Stimulated activated CD4-positive, alpha-beta T cell treated with anti-CD3 and anti-CD28 coated beads, Interleukin-12 subunit alpha, Interleukin-12 subunit beta, amount 100 ng/mL, for 4 hours (primary cell): Measurements from ENCODE around the gene DGKI.

Source experiments
- DNase-seq: peaks from one replicate; pipeline ENCODE4 v3.0.0-alpha.2; 2020

Gene DGKI

DNA sequence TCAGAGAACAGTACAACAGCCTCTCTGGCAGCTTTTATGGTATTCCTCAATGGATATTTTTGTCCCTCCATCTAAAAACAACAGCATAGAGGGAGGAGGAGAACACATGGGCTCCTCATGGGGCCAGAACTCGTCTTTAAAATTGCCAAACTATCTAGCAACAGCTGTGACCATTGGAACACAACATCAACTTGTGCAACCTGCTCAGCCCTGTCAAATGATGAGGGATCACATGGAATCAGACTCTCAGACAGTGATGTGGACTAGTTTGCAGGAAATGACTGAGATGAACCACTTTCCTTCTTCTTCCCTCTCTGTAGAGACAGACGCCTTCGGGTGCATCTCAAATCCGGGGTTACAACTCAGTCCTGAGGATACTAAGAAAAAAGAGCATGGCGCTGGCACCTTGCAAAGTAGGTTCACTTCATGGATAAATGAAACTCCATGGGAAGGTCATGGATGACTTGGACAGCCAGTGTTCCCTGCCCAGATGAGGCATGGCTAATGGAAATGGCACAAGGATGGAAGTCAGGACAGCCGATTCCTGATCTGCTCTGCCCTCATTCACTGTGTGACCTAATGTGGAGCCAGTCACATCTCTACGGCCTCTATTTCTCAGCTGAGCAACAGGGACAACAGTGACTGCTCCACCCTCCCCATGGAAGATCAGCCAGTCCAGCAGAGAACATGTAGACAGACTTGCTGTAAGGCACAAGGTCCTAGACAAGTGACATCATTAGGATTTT is 24.6 kb upstream of the DGKI start:
- DNase-seq: no peak

DNA sequence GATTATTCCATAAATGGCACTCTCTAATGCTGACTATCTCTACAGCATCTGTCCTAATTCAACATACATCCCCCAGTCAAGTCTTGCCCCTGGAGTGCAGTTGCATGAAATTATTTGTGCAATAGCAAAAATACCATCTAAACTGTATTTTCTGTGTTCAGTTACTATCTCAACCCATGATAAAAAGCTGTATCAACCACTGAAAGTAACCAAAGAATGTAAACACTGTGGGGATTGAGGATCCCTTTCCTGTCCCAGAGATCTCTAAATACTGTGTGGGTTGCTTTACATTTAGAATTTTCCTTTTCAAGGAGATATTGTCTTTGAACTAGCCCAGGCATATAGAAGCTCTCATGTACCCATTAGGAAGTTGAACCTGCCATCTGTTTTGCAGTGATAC is 23.9 kb upstream of the DGKI start:
- DNase-seq: no peak

DNA sequence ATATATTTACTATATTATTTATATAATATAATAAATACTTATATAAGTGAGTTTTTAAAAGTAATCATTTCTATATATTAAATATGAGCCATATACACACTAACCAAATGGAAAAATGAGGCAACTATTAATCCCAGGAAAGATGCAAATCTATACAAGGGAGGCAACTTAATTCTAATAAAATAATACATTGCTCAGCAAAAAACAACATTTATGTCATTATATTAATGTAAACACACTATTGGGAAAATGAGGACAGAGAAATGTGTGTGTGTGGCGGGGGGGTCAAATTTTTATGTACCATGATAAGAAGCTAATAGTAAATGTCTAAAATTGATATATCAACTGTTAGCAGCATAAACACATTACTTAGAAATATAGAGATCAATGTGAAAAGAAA is 23.3 kb upstream of the DGKI start:
- no peak for DNase-seq

DNA sequence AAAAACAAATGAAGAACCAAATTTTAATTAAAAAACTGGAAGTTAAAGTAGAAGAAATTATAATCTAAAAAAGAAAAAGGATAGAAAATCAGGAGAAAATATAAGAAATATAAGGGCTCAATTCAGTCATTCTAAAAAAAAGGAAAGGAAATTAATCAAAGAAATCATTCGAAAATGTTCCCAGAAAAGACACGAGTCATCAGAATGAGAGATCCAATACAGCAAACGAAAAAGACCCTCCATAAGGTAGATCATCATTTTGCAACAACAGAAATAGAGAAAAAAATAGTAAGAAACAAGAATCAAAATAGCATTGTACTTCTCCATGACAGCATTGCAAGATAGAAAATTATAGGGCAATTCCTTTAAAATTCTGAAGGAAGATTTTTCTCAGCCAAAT is 22.5 kb upstream of the DGKI start:
- DNase-seq: no peak

DNA sequence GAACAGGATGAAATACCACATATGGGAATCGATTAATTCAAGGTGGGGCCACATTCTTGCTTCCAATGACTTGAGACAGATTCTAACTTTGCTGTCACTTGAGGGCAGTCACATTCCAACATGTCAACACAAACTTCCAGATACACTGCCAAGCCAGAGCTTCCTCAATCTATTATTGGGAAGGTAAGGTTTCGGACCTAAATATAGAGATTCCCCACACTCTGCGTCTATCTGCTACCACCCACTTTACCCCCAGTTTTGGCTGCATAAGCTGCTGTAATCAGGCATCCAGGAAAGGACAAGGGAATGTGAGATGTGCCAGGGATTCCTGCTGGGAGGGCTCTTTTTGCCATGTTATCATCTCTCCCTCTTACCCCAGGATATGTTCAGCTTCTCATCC is 20.5 kb upstream of the DGKI start:
- DNase-seq: no peak

DNA sequence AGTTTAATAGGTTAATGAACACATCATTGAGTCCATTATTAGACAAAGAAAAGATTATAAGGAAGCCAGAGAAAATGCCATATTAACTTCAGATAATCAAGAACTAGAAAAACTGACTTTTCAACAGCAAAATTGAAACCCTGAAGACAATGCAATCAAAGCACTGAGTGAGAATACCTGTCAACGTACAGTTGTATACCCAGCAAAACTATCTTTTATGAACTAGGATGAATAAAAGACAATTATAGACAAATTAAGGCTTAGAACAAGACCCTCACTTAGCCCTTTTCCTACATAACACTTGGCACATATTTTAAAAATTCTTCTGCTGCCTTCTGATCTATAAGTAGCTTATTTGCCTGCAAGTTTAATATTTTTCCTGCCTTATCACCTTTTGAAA is 19.0 kb upstream of the DGKI start:
- DNase-seq: no peak

DNA sequence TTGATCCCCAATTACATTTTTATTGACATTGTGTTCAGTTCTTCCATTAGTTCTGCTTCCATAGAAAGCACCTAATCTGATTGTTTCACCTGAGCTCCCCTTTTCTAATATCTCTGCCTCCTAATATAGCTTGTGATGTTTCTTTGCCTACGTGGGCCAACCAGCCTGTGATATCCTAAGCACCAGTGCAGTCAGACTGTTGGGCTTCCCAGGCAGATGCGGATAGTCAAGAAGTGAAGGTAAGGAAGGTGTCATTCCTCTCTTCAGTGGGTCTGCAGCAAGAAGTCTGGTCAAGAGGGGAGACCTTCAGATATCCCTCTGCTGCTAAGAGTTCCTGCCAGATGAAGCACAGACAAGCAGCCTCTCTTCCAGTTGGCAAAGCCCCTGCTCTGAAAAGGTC is 16.2 kb upstream of the DGKI start:
- DNase-seq: no peak

DNA sequence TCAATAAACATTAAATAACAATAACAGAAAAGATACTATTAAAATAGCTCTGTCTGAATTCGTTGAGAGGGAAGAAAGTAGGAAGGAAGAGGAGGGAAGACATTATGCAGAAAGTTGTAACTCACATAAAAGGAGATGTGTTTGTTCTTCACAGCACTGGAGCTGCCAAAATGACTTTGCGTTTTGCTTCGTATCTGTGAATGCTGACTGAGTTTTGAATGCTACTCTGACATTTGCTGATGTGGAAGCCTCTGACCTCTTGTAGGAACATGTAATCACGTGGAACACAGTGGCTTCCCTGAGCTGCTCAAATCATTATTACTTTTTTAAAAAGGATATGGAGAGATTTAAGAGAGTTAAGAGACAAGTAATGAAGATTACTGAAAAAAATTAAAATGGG is 15.6 kb upstream of the DGKI start:
- DNase-seq: no peak

DNA sequence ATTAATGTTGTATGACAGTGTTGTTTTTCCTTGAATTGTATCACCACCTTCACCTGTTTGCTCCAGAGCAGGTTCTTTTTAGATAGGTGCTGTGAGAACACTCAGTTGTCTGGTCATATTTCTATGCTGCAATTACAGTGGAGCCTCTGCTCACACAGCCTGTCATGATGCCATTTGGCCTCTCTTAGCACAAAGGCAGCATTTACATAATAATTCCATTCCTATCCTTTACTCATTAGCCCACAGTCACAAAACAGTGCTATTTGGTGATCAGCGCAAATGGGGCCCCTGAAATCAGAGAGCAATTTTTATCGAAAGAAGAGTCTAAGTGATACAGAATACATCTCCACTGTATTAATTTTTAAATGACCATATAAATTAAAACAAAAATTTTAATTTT is 13.8 kb upstream of the DGKI start:
- DNase-seq: no peak

DNA sequence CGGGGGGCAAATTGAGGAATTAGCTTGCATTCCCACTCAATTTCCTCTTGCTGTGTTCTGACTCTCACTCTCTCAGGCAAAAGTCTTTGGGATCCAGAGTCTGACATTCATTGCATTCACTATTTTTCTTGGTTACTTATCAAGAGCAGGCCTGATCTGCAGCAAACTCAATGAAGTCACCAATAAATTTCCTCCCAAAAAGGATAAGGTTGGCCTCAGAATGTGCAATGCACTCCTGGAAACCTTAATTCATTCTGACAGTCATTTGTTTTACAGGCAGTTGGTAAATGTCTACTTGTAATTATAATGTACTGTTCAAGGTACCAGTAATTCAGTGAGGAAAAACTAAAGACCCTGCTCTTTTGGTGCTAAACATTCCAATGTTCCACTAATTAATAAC is 6.3 kb upstream of the DGKI start:
- DNase-seq: no peak

DNA sequence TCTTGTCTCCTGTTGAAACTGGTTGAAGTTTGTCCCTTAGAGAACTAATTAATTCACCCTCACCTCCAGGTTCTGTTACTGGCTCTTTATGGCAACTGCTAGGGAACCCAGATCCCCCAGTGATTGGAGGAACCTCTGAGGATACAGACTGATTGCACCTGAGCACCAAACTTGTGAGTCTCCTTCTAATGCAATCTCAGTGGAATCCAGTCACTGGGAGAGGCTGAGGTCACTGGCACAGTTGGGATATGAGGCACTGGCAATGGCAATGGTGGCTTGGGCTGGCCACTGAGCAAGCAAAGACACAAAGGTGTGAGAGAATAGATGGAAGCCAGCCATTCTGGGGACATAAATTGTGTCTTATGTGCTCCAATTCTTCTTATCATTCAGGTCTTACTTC is 5.3 kb upstream of the DGKI start:
- no peak for DNase-seq

DNA sequence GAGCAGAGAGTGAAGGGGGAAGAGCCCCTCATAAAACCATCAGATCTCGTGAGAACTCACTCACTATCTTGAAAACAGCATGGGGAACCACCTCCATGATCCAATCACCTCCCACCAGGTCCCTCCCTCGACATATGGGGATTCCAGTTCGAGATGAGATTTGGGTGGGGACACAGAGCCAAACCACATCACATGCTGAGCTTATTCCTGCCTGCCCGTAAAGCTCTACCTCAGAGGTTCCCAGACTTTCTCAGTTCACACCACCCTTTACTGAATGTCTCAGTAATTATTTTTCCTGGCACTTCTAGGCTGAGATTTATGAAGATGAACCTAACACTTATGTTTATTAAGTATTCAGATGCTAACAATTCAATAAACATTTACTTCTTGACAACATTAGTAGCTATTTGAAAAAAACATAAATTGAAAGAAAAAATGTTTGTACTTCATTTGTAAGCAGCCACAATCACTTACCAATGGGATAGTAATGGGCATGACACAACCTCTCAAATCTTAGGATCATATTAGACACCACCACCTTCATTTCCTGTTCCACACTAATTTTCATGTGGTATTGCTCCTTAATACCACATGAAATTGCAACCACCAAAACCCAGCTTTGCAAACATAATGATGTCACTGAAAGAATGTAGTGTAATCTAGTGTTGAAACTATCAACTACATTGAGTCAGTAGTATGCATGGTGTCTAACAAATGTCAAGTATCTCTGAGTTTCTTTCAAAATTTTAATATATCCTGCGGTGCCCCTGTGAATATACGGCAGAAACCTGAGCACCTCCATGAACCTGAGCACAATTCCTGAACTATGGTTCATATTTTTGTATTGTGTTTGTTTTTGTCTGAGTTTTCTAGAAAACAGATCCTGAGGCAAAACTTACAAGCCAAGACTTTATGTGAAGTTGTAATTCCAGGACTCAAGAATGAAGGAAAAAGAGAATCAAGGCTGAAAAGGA is 4.5 kb upstream of the DGKI start:
- no peak for DNase-seq

DNA sequence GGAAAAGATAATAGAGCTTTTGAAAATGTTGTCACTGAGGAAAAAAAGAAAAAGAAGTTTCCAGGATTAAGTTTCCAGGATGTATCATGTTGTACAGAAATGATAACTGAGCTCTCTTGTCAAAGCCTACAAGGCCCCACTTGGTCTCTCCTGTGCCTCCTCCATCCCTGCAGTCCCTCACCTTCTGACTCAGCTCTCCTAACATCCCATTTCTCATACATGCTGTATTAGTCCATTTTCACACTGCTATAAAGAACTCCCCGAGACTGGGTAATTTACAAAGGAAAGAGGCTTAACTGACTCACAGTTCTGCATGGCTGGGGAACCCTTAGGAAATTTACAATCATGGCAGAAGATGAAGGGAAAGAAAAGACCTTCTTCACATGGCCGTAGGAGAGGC is 3.8 kb upstream of the DGKI start:
- no peak for DNase-seq

DNA sequence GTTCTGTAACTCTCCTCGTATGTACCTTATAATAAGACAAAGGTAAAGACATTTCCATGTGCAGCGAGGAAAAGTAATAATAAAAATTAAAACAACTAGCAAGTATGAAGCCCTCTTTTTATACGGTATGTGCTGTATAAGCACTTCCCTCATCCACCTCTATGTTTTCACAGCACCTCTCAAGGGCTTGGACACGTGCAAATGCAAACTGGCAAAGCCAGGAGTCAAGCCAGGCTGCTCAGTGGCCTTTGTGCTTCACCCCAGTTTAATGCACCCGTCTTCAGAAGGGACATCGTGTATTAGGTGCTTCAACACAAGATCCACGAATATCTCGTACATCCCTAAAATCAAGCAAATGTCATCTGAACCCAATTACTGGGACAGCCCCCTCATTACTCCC is 1.3 kb upstream of the DGKI start:
- DNase-seq: no peak

DNA sequence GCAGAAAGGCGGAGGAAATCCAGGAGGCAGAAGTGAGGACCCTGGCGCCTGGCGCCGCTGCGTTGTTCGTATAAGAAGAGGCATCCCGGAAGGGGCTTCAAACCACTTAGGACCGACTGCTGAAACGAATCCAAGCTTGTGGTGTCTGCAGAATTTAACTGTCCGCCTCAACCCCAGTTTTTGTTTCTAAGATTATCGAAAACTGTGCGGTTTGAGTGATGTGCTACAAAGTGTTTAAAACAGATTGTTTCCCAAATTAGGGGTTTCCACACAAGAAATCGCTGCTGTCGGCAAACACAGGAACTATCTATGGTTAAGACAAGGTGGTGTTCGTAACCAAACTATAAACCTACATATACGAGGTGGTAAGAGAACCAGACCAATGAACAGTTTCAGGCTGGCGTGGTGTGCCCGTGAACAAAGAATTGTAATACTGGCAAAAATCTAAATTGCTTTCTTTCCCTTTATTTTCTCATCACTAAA is 835 bp upstream of the DGKI start:
- no peak for DNase-seq

DNA sequence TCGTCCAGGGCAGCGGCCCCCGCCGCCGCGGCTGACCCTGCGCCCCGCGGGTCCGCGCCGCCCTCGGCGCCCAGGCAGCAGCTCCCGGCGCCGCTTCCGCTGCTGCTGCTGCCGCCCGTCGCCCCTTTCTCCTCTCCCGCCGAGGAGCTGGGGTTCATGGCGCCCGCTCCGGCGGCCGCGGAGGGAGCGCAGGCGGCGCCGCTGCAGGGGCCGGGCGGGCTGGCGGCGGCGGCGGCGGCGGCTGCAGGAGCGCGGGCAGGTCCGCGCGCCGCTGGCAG is 286 bp downstream of the DGKI start:
- peak; percentile 1 for DNase-seq

DNA sequence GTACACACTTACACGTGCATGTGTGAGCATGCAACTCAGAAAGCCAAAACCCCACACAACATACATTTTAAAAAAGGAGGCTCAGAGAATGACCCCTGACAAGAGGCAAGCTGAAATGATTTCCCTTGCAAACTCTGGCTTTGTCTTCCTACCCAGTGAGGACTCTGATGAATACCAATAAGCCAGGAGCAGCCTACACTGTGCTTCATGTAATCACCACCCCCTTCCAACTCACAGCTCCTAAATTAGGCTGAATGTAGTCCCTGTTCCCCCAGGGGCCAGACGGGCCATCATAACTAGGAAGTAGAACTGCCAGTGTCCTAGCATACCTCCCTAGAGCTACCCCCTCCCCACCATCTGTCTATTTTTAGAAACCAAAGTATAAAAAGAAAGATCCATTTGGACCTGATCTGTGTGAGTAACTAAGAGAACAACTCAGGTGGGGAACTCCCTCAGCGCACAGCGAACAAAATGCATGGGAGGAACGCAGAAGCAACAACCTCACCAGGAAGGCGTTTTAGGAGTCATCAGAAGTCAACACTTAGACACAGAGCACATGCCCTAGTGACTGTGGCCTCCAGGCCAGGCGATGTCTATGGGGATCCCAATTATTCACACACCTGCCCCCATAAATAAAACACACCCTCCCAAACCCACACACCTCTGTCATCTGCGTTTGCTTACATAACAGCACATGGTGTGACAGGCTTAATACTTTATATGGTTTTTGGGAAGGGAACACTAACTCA is 1.9 kb downstream of the DGKI start:
- DNase-seq: no peak

DNA sequence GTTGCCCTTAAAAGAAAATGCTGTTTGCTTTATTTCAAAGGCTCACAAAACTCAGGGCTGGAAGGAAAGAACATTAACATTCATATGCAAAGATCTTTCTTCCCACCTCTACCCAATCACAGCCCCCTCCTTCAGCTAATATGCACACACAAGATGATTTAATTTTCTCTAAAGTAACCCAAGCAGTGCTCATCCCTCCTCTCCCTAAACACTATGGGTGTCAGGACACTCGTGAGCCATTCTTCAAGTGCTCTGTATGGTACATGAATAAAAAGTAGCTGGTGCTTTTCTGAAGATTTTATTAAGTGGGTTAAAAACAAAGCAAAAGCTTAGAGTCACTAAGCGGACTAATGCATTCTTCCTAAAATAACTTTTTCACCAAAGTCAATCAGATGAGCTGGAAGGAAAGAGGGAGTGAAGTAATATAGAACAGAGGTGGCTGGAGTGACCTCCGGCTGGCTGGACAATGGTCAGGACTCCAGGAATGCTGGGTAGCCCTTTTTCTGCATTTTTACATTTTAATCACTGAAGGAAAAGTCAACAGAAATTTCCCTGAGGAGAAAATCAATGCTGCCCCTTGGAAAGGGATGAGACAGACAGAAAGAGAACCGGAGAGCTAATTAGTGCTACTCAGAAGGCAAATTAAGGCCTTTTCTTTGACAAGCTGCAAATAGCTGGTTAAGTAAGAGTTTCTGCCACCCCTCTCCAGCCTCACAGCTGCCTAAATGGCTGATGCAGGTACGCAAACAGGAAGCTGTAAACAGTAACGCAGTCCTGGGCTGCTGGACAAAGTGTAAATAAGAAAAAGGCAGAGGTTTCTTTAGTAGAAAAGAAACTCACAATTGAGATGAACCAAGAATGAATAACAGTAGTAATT is 6.6 kb downstream of the DGKI start:
- no peak for DNase-seq

DNA sequence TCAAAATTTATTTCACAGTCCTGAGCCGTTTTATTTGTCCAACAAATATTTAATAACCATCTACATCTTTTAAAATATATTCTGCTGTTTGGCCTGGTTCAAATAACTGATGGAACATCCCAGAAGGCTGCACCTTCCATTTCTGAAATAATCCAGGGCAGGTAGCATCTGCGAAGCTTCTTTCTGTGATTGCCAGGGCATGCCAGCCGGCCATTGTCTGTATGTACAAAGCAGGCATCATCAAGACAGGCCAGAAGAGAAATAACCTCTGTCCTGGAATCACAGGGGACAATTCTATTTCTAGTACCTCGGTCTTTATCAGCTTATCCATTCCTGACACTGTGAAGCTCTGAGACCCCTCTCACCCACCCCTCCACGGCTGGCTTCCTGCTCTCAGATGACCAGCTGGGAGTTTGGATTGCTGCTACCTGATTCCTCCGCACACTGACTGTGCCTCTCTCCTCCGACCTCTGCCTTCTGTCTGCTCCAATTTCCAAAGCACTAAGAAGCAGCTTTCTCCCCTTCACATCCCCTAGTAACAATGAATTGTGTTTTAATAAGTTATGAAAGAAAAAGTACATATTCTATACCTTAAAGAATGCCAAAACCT is 8.0 kb downstream of the DGKI start:
- DNase-seq: no peak

DNA sequence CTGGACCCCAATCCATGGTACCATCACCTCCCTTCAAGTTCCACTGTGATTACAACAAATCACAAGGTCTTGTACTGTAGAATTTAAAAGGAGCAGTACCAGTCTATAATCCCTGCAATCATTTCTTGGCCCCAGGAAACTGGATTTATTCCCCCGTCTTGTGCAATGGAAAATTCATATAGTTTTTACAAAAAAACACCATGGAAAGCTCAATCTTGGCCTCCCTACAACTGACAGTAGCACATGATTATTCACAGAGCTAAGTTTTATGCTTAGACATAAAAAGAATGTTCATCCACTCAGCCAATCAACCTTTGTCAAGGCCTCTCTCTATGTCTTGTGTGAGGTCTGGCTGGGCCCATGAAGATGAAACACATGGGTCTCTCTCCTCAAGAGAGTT is 10.2 kb downstream of the DGKI start:
- DNase-seq: no peak

DNA sequence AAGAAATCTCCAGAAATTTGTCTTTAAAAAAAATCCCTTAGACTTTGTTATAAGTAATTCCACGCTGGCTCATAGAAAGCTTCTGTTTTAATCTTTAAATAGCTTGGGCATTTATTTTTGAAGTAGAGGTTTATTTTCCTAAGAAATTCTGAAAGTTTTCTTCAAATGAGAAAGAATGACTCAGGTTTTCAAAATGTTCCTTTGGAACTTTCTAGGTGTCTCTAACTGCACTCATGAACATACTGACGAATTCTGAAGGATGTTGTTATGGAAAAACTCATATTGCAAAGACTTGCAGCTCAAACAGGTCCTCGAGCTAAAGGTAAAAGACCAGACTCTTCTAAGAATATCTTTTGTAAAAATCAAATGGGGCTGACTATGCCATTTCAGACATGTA is 10.7 kb downstream of the DGKI start:
- no peak for DNase-seq

DNA sequence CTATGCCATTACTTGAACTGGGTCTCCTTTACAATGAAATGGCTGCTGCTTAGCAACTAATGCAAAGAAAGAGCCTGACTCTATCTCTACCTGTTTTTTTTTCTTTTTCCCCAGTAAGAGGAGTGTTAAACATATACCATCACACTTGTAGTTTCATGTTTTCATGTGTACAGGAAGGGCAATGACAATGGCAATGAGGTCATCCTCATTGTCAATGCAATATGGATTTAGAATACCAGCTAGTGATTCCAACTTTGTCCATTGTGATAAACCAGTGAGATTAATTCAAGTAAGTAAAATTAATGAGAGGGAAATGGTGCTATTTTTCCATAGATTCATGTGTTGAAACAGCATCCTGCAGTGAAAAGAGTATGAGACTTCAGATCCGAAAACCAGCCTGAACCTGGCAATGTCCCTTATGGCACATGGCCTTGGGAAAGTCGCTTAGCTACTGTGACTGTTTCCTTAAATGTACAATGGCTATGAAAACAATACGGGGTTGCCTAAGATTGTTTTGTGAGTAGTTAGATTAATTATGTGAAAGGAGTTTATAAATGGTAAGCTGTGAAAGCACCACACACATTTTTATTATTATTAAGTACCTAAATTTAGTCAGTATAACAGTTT is 11.2 kb downstream of the DGKI start:
- no peak for DNase-seq
